CD14-positive monocyte (primary cell): ENCODE data around the gene NAA38. TPM values are rescaled to one million over a fixed set of nuclear protein-coding genes. Genes with fewer than 3 reads are reported as not detected.
A peak's percentile ranks its signal among the peaks of the same experiment; 100 is the strongest.

Experiments used
- DNase-seq, 3 donors: peaks; one replicate each; pipeline ENCODE4 v3.0.0-alpha.2; 2011 to 2022
- H2AFZ ChIP-seq: 2 replicates; pipeline ENCODE4 v1.6.0; 2012; ENCODE audit warnings: mild to moderate bottlenecking, low read depth, low read length, inconsistent platforms; ENCODE audit not compliant: insufficient read depth, poor library complexity, severe bottlenecking
- H3K27ac ChIP-seq, 2 donors: 1 replicate in 1 of 2; 2 replicates in 1 of 2; pipeline ENCODE4 v1.5.1; 2012 to 2013; ENCODE audit warnings: low read length in 2 of 2, control low read depth in 1 of 2, inconsistent platforms in 1 of 2, low read depth in 1 of 2, mild to moderate bottlenecking in 1 of 2
- H3K27me3 ChIP-seq, 2 donors: one replicate each; pipeline versions ENCODE4 v1.6.0 to v1.6.1; 2011 to 2013; ENCODE audit warnings: low read length in 2 of 2; ENCODE audit not compliant: control insufficient read depth in 2 of 2, insufficient read depth in 2 of 2
- H3K36me3 ChIP-seq, 2 donors: replicated peaks in 1 of 2; 1 replicate in 1 of 2; 2 replicates in 1 of 2; pipeline versions ENCODE4 v1.5.1 to v1.6.1; 2012 to 2013; ENCODE audit warnings: low read length in 2 of 2, control low read depth in 1 of 2, inconsistent platforms in 1 of 2, mild to moderate bottlenecking in 1 of 2; ENCODE audit not compliant: insufficient read depth in 2 of 2, control insufficient read depth in 1 of 2
- H3K4me1 ChIP-seq, 2 donors: 1 replicate in 1 of 2; 2 replicates in 1 of 2; pipeline versions ENCODE4 v1.5.1 to v1.6.1; 2012 to 2013; ENCODE audit warnings: low read length in 2 of 2, control low read depth in 1 of 2, inconsistent platforms in 1 of 2, mild to moderate bottlenecking in 1 of 2, moderate library complexity in 1 of 2; ENCODE audit not compliant: insufficient read depth in 2 of 2, control insufficient read depth in 1 of 2
- H3K4me2 ChIP-seq: replicated peaks from 2 replicates; pipeline ENCODE3; 2012; ENCODE audit warnings: low read length, moderate library complexity, mild to moderate bottlenecking; ENCODE audit not compliant: poor library complexity, severe bottlenecking; ENCODE audit errors: extremely low read depth
- H3K4me3 ChIP-seq, 3 experiments: fragments of 200-600 bp in 1 of 3; sonication (generic) in 1 of 3; replicated peaks in 1 of 3; 1 replicate in 2 of 3; 2 replicates in 1 of 3; pipeline ENCODE4 v1.5.1; 2011 to 2013; ENCODE audit warnings: low read length in 3 of 3, mild to moderate bottlenecking in 3 of 3, control low read depth in 2 of 3, low read depth in 2 of 3, inconsistent platforms in 1 of 3, moderate library complexity in 1 of 3
- H3K79me2 ChIP-seq: 2 replicates; pipeline ENCODE4 v1.6.0; 2012; ENCODE audit warnings: mild to moderate bottlenecking, control low read depth, inconsistent platforms, low read length, moderate library complexity; ENCODE audit not compliant: insufficient read depth
- H3K9ac ChIP-seq: 2 replicates; pipeline ENCODE4 v1.6.0; 2017; ENCODE audit warnings: low read length, mild to moderate bottlenecking; ENCODE audit not compliant: insufficient read depth, poor library complexity, severe bottlenecking
- H3K9me3 ChIP-seq, 2 donors: replicated peaks in 1 of 2; 1 replicate in 1 of 2; 2 replicates in 1 of 2; pipeline versions ENCODE4 v1.5.1 to v1.6.1; 2012 to 2013; ENCODE audit warnings: low read length in 2 of 2, control low read depth in 1 of 2; ENCODE audit not compliant: control insufficient read depth in 1 of 2, insufficient read depth in 1 of 2
- H4K20me1 ChIP-seq: 2 replicates; pipeline ENCODE4 v1.6.0; 2012; ENCODE audit warnings: mild to moderate bottlenecking, low read length, control low read depth, moderate library complexity; ENCODE audit not compliant: insufficient read depth
- H3K27ac Mint-ChIP-seq, 7 donors: one replicate each; pipeline ENCODE4 v1.8.0; 2020; ENCODE audit warnings: mild to moderate bottlenecking in 7 of 7, mixed read lengths in 7 of 7, moderate library complexity in 6 of 7, inconsistent platforms in 2 of 7
- H3K27me3 Mint-ChIP-seq, 3 donors: one replicate each; pipeline ENCODE4 v1.8.0; 2021 to 2022; ENCODE audit warnings: low read depth in 3 of 3, mild to moderate bottlenecking in 3 of 3, mixed read lengths in 3 of 3, moderate library complexity in 3 of 3, inconsistent platforms in 1 of 3
- H3K36me3 Mint-ChIP-seq, 2 donors: one replicate each; pipeline ENCODE4 v1.8.0; 2020; ENCODE audit warnings: mixed read lengths in 2 of 2, inconsistent platforms in 1 of 2, mild to moderate bottlenecking in 1 of 2
- H3K4me1 Mint-ChIP-seq: one replicate; pipeline ENCODE4 v1.8.0; 2020; ENCODE audit warnings: mild to moderate bottlenecking, mixed read lengths
- H3K4me3 Mint-ChIP-seq, 2 donors: one replicate each; pipeline ENCODE4 v1.8.0; 2020; ENCODE audit warnings: mild to moderate bottlenecking in 2 of 2, mixed read lengths in 2 of 2, moderate library complexity in 1 of 2
- H3K9me3 Mint-ChIP-seq, 7 donors: one replicate each; pipeline ENCODE4 v1.8.0; 2020 to 2022; ENCODE audit warnings: mixed read lengths in 7 of 7, mild to moderate bottlenecking in 6 of 7, moderate library complexity in 6 of 7, inconsistent platforms in 2 of 7
- CTCF ChIP-seq: fragments of 200-600 bp; IDR thresholded peaks from one replicate; pipeline ENCODE4 v1.8.0; 2022; ENCODE audit warnings: antibody characterized with exemption, mild to moderate bottlenecking
- WGBS: methylation state at CpG from one replicate; pipeline ENCODE4 v1.1.5; 2013; ENCODE audit warnings: missing lambda C conversion rate; ENCODE audit not compliant: insufficient coverage; 5-methylcytosine and 5-hydroxymethylcytosine counted together
- intact Hi-C, 2 donors: fragments of 100-400 bp; cut with micrococcal nuclease; formaldehyde crosslinking; loops; one replicate each; pipeline versions ENCODE4 v1.15.0 to v1.15.1; 2023
- polyA plus RNA-seq, 3 donors: library from polyadenylated mRNA; depleted of rRNA in 1 of 3; unstranded in 2 of 3; stranded (reverse) in 1 of 3; fragments of 300-500 nt in 2 of 3; fragments of >200 nt in 1 of 3; fragmentation: Illumina TruSeq in 2 of 3; gene quantifications; 1 replicate in 2 of 3; 2 replicates in 1 of 3; pipeline ENCODE4 v1.2.3, GENCODE V29; 2012 to 2021

NAA38 gene
- polyA plus RNA-seq, 3 donors: 63.8 to 197 (median 148) TPM

DNA sequence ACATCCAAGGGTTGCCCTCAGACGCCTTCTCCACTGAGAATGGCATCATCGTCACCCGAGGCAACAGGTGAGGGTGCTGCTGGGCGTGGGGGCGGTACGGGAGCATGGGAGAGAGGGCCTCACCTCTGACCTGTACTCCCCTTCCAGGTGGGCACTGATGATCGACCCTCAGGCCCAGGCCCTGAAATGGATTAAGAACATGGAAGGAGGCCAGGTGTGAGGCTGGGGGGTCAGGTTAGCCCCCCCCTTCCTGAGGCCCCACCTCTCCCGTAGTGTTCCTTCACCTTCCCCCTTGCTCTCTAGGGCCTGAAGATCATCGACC, 39.8 kb downstream of the NAA38 start:
- Mint-ChIP-seq H3K9me3 (no peaks in the 10 kb centered on the region), H3K27ac (no peak overlapping the region), H3K4me1 (no peaks in the 10 kb centered on the region), H3K36me3 (no peaks in the 10 kb centered on the region), H3K4me3 (no peak overlapping the region), H3K27me3 (peaks cover 2 to 5% (median 3%) of the 10 kb centered on the region in 3 donors)
- Histone ChIP-seq H3K79me2 (no peaks in the 10 kb centered on the region), H3K9me3 (no peaks in the 10 kb centered on the region), H3K27ac (no peak overlapping the region), H2AFZ (no peak overlapping the region), H3K4me2 (no peak overlapping the region), H3K36me3 (no peaks in the 10 kb centered on the region), H4K20me1 (no peaks in the 10 kb centered on the region), H3K9ac (no peak overlapping the region), H3K27me3 (no peaks in the 10 kb centered on the region), H3K4me3 (no peak overlapping the region), H3K4me1 (no peaks in the 10 kb centered on the region)
- DNase-seq: no peak
- no peak for TF ChIP-seq CTCF
- intact Hi-C loops: no loop called here
- 92% methylated on average over 8 of the region's 9 CpGs for WGBS

DNA sequence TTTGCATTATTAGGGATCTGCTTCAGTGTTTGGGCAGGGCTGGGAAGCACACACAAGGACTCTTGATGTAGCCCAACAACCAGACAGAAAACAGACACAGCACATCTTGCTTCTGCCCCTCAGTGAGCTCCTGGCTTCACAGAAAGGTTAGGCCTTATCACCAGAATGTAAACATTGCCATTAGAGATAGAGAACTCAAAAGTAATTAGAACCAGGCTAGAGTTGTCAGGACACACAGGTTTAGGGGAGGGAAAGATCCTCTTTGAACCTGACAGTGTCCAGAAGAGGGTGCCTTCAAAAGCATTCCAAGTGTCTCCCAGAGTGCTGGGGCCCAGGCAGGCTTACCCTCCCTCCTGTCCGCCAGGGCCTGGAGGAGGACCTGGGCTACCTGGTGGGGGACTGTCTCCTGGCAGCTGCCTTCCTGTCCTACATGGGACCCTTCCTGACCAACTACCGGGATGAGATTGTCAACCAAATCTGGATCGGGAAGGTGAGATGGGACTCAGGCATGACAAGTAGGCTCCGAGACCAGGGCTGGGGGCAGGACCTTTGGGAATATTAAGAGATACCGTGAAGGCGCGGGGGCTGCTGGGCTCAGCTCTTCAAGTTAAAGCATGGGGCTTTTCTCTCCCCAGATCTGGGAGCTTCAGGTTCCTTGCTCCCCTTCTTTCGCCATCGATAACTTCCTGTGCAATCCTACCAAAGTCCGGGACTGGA, 40.3 kb downstream of the NAA38 start:
- H3K4me3 Mint-ChIP-seq: no peak overlapping the region
- Histone ChIP-seq H3K27me3 (no peaks in the 10 kb centered on the region), H3K4me1 (no peaks in the 10 kb centered on the region), H3K9ac (no peak overlapping the region), H3K4me3 (no peak overlapping the region), H3K4me2 (no peak overlapping the region), H3K36me3 (no peaks in the 10 kb centered on the region), H2AFZ (no peak overlapping the region), H3K79me2 (no peaks in the 10 kb centered on the region), H3K9me3 (no peaks in the 10 kb centered on the region), H3K27ac (no peak overlapping the region), H4K20me1 (no peaks in the 10 kb centered on the region)
- no peaks in the 10 kb centered on the region for H3K9me3 Mint-ChIP-seq
- WGBS: 92% methylated on average over 10 of the region's 10 CpGs
- H3K36me3 Mint-ChIP-seq: no peaks in the 10 kb centered on the region
- H3K27ac Mint-ChIP-seq: peak overlapping the region in 1 of 7 donors; percentile 57
- H3K27me3 Mint-ChIP-seq: peaks cover 2 to 5% (median 3%) of the 10 kb centered on the region in 3 donors
- intact Hi-C loops: no loop called here
- no peak for TF ChIP-seq CTCF
- H3K4me1 Mint-ChIP-seq: no peaks in the 10 kb centered on the region
- no peak for DNase-seq
